Stimulated activated CD8-positive, alpha-beta memory T cell treated with anti-CD3 and anti-CD28 coated beads, Interleukin-15, amount 100 ng/mL, for 48 hours (primary cell): Measurements from ENCODE around the gene PPM1L.
"Not testable (repeated sequence)": the region's sequence is repeated elsewhere in the genome, so short reads cannot be mapped to it uniquely, and the experiment has no call there.

Experiments
- DNase-seq, 2 donors: peaks; one replicate each; pipeline ENCODE4 v3.0.0-alpha.2; 2020; ENCODE audit warnings: low read depth in 2 of 2

The PPM1L gene

DNA sequence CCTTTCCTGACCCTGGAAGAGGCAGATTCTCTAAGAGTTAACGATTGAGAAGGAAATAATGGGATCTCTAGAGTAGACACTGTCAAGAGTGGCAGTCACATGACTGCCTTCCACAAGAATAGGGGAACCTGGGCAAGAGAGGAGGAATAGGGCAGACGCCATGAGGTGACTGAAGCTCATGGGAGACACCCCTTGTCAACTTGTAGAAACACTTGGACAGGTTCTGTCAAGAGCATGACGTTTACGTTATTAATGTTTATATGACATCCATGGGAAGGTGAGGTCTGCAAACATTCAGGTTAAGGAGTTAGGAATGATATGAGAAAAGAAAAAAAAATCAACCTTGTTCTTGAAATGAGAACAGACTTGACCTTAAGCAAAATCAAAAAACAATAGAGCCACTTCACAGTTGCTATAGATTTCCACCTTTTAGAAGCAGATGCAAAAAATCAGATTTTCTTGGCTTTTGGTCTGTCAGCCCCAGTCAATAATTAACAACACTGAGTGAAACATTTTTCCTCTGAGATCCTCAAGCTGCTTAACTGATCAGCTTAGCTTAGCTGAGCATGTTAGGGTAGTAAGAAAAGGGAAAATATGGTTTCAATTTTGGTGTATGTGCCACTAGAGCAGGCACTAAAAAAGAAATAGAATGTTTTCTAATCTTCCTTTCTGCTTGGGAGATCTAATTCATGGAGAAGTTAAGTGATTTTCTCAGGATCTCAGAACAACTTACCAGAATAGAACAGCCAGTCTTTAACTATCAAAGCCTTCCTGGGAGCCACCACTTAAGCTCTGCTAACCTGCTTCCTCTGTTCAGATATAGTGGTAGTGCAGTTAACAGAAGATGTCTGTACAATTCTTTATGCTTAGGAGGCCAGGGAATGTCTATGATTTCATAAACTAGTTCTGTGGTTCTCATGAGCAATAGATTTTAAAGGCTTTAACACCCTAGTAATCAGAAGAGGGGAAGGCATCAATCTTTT lies 232.2 kb downstream of the PPM1L start:
- no peak for DNase-seq

DNA sequence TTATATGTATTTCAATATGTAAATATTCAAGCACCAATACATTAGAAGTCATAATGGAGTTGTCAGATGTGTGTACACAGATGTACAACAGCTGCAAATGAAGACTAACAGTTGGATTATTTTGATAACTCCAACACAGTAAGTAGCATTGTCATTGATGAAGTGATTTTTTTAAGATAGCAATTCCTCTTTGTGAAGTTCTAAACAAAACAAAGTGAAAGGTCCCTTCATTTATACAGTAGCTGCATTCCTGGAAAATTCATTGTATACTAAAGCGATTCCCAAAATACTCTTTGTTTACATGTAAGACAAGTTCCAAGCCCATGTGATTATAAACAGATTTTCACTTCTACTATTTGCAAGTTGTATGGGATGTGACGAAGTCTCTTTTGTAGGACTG lies 234.4 kb downstream of the PPM1L start:
- no peak for DNase-seq

GRCh38 chr3:160992712-160993111 lies 236.7 kb downstream of the PPM1L start:
- DNase-seq = no peak

DNA sequence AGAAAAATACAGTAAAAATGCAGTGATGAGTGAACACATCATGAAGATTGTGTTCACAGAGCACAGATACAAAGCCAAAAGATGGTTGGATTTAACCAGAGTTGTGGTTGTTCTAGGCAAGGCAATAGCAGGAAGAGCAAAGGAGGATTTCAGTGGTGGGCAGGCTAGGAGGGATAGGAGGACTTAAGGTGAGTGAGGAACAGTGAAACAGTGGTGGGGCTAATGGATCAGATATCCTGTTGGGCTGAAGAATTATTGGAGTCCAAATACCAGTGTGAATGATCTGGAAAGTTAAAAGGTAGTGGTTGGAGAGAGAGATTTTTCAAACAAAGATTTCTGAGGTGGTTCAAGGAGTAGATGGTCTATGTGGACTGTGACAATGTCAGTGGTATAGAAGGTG lies 240.8 kb downstream of the PPM1L start:
- no peak for DNase-seq

DNA sequence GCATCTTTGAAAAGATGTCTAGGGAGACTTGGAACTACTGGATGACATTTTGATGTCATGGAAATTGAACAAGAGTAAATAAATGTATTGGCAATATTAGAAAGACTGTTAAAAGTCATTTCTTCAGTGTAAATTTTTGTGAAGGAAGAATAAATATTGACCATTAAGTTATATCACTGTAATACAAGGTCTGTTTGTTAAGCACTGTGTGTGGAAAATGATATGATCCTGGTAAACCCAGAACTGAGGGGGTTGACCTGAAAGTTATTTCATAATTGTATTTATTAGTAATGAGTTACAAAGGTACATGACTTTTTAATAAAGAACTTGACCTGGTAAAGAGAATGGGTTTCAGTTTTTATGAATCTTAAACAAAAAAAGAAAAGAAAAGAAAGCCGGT lies 242.6 kb downstream of the PPM1L start:
- no peak for DNase-seq

DNA sequence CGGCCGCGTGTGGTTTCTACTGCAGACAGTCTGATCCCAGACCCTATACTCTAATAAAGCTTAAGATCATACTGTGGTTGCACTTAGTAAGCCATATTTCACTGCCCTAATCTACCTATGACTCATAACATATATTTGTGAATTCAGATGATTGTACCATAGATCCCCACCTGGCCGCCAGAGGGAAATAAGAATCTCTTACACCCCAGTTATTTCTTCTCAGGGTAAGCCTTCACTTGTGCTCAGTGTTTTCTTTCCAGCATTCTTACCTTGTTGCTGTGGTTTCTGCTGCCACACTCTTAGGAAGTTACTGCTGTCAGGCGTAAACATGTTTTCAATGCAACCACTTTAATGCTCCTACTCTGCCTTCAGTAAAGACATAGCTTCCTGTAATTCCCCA lies 243.2 kb downstream of the PPM1L start:
- DNase-seq = no peak

DNA sequence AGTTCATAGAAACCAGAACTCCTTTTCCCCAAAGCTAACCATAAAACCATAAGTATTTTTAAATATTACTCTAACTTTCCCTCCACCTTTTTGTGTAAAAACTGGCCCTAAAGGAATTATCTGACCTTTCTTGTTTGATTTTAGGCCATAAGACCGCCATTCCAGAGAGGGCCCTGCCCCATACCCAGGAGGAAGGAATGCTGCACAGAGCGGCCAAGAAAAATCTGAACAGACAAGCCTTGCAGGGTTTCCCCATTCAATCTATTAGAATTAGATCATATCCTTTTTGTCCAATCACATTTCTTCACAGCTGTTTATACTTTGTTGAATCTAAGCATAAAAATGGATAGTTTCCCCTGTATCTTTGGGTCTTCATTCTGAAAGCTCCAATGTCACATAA lies 252.1 kb downstream of the PPM1L start:
- DNase-seq = no peak

- DNase-seq = not testable (repeated sequence)
Observed at GRCh38 chr3:161010151-161010550, 254.1 kb downstream of the PPM1L start.

DNA sequence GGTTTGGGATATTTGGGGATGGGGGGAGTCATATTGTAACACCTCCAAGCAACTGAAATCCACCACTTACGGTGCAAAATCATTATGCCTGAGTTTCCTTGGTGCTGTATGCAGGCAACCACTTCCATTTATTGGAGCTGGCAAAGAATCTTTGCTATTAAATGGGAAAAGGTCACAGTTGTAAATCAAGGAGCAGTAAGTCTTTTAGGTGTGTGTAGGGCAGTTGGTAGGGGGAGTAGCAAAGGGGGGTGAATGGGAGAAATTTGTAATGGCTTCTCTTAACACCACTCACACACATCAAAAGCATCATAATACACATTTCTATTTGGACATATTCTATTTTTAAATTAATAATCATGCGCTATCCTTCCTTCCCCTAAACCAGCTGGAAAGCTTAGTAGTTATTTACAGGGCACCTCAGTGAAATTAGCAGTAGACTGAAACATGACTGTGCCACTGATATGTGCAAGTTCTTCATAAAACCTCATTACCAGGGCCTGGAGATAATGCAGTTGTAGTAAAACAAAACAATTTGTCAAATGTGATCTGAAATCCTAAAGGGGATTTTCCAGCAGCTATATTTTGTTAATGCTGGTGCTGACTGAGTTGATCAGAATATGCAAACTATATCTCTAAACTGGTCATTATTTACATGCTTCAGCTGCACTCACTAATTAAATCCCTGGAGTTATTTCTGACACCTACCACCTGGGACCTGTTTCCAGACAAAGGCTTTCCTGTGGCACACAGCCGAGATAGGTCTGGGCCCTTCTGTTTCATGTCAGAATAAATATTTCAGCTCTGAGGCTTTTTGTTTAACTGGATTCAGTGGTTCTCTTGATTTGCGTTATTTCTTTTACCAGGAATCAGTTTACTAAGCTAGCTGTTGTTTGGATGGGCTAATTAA lies 259.1 kb downstream of the PPM1L start:
- DNase-seq = no peak

- DNase-seq = no peak
Observed at GRCh38 chr3:161016417-161017313, 260.6 kb downstream of the PPM1L start.

DNA sequence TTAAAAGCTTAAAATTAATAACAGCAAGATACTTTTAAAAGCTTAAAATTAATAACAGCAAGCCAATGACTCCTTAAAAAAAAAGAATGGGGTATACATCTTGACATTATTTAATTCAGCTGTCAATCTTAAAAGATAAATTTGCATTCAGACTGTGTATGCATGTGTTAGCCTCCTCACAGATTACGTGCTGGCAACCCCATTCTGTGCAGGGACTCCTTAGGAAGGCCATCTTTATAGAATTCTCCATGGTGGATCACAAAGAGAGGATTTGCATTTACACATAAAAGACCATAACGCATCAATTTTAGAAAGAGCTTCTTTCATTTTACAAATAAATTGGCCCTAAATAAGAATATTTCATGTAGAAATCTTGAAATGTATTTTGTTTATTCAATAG lies 261.9 kb downstream of the PPM1L start:
- no peak for DNase-seq

DNA sequence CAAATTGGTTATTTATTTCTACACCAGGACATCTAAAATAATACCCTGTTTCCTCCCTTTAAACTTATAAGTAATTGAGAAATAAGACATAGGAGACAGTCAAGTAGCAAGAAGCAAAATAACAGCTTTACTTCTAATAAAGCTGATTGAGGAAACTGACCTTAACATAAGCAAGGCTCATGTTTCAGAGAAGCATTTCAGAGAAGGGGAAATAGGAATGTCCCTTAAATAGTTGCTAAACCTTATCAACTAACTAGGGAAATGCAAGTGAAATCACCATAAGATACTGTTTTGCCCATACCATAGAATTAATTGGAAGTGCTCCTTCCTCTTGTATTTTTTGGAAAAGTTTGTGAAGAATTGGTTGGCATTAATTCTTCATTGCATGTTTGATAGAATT lies 264.2 kb downstream of the PPM1L start:
- DNase-seq = no peak

GRCh38 chr3:161025911-161026310 lies 269.9 kb downstream of the PPM1L start:
- no peak for DNase-seq

DNA sequence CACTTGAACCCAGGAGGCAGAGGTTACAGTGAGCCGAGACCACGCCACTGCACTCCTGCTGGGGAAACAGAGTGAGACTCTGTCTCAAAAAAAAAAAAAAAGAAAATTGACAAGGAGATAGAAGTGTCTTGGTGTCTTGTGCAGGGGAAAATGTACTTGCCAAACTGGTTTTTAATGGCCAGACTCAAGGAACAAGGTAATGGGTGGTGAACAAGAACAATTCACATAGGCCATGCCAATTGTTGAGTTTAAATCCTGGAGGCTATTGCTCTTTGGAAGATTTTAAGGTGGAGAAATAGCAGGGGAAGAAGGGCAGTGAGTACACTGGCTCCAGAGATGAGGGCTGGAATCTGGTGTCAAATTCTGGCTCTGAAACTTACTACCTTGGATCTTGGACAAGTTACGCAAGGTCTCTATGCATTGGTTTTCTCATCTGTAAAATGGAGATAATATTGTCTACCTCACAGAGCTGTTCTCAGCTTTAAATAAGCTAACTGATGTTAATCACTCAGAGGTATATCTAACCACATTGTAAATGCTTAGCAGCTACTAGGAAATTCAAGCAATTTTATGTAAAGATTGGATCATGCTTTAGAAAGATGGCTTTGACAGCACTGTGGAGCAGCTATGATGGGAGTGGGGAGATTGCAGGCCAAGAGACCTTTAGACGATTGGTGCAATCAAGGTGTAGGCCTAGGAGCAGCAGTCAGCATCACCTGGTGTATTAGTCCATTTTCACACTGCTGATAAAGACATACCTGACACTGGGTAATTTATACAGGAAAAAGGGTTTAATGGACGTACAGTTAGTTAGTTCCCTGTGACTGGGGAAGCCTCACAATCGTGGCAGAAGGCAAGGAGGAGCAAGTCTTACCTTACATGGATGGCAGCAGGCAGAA lies 270.8 kb downstream of the PPM1L start:
- DNase-seq = no peak

- no peak for DNase-seq
Observed at GRCh38 chr3:161028555-161029153, 272.6 kb downstream of the PPM1L start.

- no peak for DNase-seq
Observed at GRCh38 chr3:161031134-161031533, 275.1 kb downstream of the PPM1L start.

GRCh38 chr3:161034913-161035550 lies 279.0 kb downstream of the PPM1L start:
- DNase-seq = peak in 1 of 2 donors; percentile 9

GRCh38 chr3:161035711-161036110 lies 279.7 kb downstream of the PPM1L start:
- DNase-seq = no peak

DNA sequence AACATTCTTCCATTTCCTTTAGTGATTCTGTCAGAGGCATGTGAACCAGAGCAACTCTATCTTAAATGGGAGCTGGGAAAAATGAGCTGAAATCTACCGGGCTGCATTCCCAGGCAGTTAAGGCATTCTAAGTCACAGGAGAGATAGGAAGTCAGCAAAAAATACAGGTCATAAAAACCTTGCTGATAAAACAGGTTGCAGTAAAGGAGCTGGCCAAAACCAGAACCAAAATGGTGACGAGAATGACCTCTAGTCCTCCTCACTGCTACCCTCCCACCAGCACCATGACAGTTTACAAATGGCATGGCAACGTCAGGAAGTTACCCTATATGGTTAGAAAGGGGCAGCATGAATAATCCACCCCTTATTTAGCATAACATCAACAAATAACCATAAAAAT lies 282.7 kb downstream of the PPM1L start:
- DNase-seq = no peak
